Astrocyte (in vitro differentiated cells and primary cell): ENCODE measurements around the gene NTSR1.

ENCODE experiments used
- EZH2 ChIP-seq: IDR thresholded peaks from 2 replicates; pipeline ENCODE4 v1.6.1; 2012; ENCODE audit warnings: mild to moderate bottlenecking, low read length, inconsistent platforms; ENCODE audit not compliant: insufficient read depth
- TF ChIP-seq, protein P1 (sequence below): IDR thresholded peaks from 2 replicates; pipeline ENCODE4 v1.5.1; 2011; ENCODE audit warnings: low read depth, mild to moderate bottlenecking, inconsistent platforms, low read length, moderate library complexity; ENCODE audit not compliant: insufficient read depth

DNA sequence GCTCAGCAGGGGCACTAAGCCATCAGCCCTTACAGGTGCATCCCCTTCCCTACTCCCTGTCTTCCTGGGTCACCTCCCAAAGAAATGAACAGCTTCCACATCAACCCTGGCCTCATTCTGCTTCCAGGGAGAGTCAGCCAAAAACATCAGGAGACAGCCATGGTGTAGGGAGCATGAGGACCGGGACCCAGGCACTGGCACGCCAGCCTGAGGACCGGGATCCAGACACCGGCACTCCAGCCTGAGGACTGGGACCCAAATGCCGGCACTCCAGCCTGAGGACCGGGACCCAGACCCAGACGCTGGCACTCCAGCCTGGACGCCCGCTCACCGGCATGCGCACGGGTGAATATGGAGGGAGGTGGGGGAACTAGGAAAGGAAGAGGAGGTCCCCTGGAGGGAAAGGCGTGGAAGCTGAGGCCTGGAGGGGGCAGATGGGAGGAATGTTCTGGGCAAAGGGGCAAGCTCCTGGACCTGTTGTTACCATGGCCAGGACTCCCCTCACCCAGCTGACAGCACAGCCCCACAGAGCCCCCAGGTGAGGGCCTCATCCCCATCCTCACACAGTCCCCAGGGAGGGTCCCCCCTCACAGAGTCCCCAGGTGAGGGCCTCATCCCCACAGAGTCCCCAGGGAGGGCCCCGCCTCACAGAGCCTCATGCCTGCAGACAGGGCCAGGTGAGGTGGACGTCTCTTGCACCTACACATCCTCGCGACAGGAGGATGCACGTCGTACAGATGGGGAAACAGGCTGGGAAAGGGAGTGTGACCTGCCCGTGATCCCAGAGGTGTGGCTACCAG, 61.7 kb downstream of the NTSR1 start:
- TF ChIP-seq, protein P1, sequence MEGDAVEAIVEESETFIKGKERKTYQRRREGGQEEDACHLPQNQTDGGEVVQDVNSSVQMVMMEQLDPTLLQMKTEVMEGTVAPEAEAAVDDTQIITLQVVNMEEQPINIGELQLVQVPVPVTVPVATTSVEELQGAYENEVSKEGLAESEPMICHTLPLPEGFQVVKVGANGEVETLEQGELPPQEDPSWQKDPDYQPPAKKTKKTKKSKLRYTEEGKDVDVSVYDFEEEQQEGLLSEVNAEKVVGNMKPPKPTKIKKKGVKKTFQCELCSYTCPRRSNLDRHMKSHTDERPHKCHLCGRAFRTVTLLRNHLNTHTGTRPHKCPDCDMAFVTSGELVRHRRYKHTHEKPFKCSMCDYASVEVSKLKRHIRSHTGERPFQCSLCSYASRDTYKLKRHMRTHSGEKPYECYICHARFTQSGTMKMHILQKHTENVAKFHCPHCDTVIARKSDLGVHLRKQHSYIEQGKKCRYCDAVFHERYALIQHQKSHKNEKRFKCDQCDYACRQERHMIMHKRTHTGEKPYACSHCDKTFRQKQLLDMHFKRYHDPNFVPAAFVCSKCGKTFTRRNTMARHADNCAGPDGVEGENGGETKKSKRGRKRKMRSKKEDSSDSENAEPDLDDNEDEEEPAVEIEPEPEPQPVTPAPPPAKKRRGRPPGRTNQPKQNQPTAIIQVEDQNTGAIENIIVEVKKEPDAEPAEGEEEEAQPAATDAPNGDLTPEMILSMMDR: no peak
- no peak for TF ChIP-seq EZH2
